H9 (cell line): ENCODE results near the gene SEC61A2. TPM values are rescaled to one million over a fixed set of nuclear protein-coding genes. Genes with fewer than 3 reads are reported as not detected.

ENCODE experiments used
- DNase-seq: peaks from one replicate; pipeline ENCODE4 v3.0.0-alpha.2; 2017
- H2AFZ ChIP-seq: one replicate; pipeline ENCODE4 v1.6.1; 2013; ENCODE audit warnings: mild to moderate bottlenecking, low read length, control low read depth, moderate library complexity
- H2AK5ac ChIP-seq: 2 replicates; pipeline ENCODE4 v1.6.1; 2013; ENCODE audit warnings: low read length, control low read depth, mixed read lengths; ENCODE audit not compliant: insufficient read length
- H2BK120ac ChIP-seq: one replicate; pipeline ENCODE4 v1.6.1; 2013; ENCODE audit warnings: low read depth, mild to moderate bottlenecking, low read length, control low read depth, inconsistent platforms; ENCODE audit not compliant: poor library complexity, severe bottlenecking
- H2BK12ac ChIP-seq: 2 replicates; pipeline ENCODE4 v1.6.1; 2013; ENCODE audit warnings: low read length, control low read depth, mixed read lengths, low read depth; ENCODE audit not compliant: insufficient read length
- H2BK15ac ChIP-seq: 2 replicates; pipeline ENCODE4 v1.6.1; 2013; ENCODE audit warnings: low read depth, low read length, control low read depth
- H2BK20ac ChIP-seq: one replicate; pipeline ENCODE4 v1.6.1; 2013; ENCODE audit warnings: low read depth, mild to moderate bottlenecking, low read length, control low read depth, inconsistent platforms; ENCODE audit not compliant: poor library complexity, severe bottlenecking
- H2BK5ac ChIP-seq: 2 replicates; pipeline ENCODE4 v1.6.1; 2013; ENCODE audit warnings: low read length, control low read depth, mixed read lengths; ENCODE audit not compliant: insufficient read length
- H3K14ac ChIP-seq: 2 replicates; pipeline ENCODE4 v1.6.1; 2013; ENCODE audit warnings: low read length, control low read depth; ENCODE audit not compliant: insufficient read depth
- H3K18ac ChIP-seq: 2 replicates; pipeline ENCODE4 v1.6.1; 2013; ENCODE audit warnings: low read depth, mild to moderate bottlenecking, mixed read lengths, low read length, control low read depth; ENCODE audit not compliant: insufficient read length
- H3K23ac ChIP-seq: 2 replicates; pipeline ENCODE4 v1.6.1; 2013; ENCODE audit warnings: low read length, control low read depth, mixed read lengths, low read depth; ENCODE audit not compliant: insufficient read length
- H3K23me2 ChIP-seq: 2 replicates; pipeline ENCODE4 v1.6.1; 2013; ENCODE audit warnings: low read depth, mild to moderate bottlenecking, mixed read lengths, low read length, control low read depth; ENCODE audit not compliant: insufficient read length, poor library complexity, severe bottlenecking
- H3K27ac ChIP-seq: 2 replicates; pipeline ENCODE4 v1.5.1; 2013; ENCODE audit warnings: low read length, control low read depth, mixed read lengths, low read depth; ENCODE audit not compliant: insufficient read length
- H3K27me3 ChIP-seq: 2 replicates; pipeline ENCODE4 v1.6.1; 2013; ENCODE audit warnings: low read length, control low read depth, inconsistent platforms; ENCODE audit not compliant: insufficient read depth
- H3K4ac ChIP-seq: 2 replicates; pipeline ENCODE4 v1.6.1; 2013; ENCODE audit warnings: low read depth, mild to moderate bottlenecking, control low read depth, inconsistent platforms, low read length, moderate library complexity
- H3K4me1 ChIP-seq: 2 replicates; pipeline ENCODE4 v1.6.1; 2013; ENCODE audit warnings: low read length, control low read depth, inconsistent platforms; ENCODE audit not compliant: insufficient read depth
- H3K4me2 ChIP-seq: 2 replicates; pipeline ENCODE4 v1.6.1; 2013; ENCODE audit warnings: low read length, control low read depth, mixed read lengths; ENCODE audit not compliant: insufficient read length, insufficient read depth
- H3K56ac ChIP-seq: 2 replicates; pipeline ENCODE4 v1.6.1; 2013; ENCODE audit warnings: low read depth, mild to moderate bottlenecking, mixed read lengths, low read length, control low read depth; ENCODE audit not compliant: insufficient read length
- H3K79me1 ChIP-seq: 2 replicates; pipeline ENCODE4 v1.6.1; 2013; ENCODE audit warnings: low read depth, mild to moderate bottlenecking, moderate library complexity, low read length, control low read depth, inconsistent platforms; ENCODE audit not compliant: insufficient read depth, poor library complexity, severe bottlenecking
- H3K79me2 ChIP-seq: 2 replicates; pipeline ENCODE4 v1.6.1; 2013; ENCODE audit warnings: low read length, control low read depth, inconsistent platforms; ENCODE audit not compliant: insufficient read depth
- H3K9ac ChIP-seq: 2 replicates; pipeline ENCODE4 v1.6.1; 2013; ENCODE audit warnings: low read length, control low read depth, mixed read lengths; ENCODE audit not compliant: insufficient read length; ENCODE audit errors: extremely low read depth
- H3K9me3 ChIP-seq: one replicate; pipeline ENCODE4 v1.6.1; 2013; ENCODE audit warnings: low read depth, low read length, inconsistent platforms; ENCODE audit not compliant: control insufficient read depth
- H3T11ph ChIP-seq: one replicate; pipeline ENCODE4 v1.6.1; 2013; ENCODE audit warnings: mild to moderate bottlenecking, low read length, control low read depth, inconsistent platforms
- H4K20me1 ChIP-seq: one replicate; pipeline ENCODE4 v1.6.1; 2013; ENCODE audit not compliant: control insufficient read depth, insufficient read length, insufficient read depth
- H4K5ac ChIP-seq: 2 replicates; pipeline ENCODE4 v1.6.1; 2013; ENCODE audit warnings: low read depth, mild to moderate bottlenecking, mixed read lengths, low read length, control low read depth; ENCODE audit not compliant: insufficient read length
- H4K8ac ChIP-seq: replicated peaks from 2 replicates; pipeline ENCODE4 v1.6.1; 2013; ENCODE audit warnings: low read length, control low read depth, mixed read lengths, low read depth; ENCODE audit not compliant: insufficient read length
- H4K91ac ChIP-seq: 2 replicates; pipeline ENCODE4 v1.6.1; 2013; ENCODE audit warnings: low read depth, mild to moderate bottlenecking, moderate library complexity, mixed read lengths, low read length, control low read depth; ENCODE audit not compliant: insufficient read length
- H3K27ac Mint-ChIP-seq, 3 experiments: 2 replicates in 2 of 3; 3 replicates in 1 of 3; pipeline ENCODE4 v1.8.0; 2020 to 2021; ENCODE audit warnings: mixed read lengths in 3 of 3, mild to moderate bottlenecking in 1 of 3, moderate library complexity in 1 of 3
- H3K27me3 Mint-ChIP-seq: 2 replicates; pipeline ENCODE4 v1.8.0; 2021; ENCODE audit warnings: low read depth, mild to moderate bottlenecking, moderate library complexity, mixed read lengths
- H3K36me3 Mint-ChIP-seq, 3 experiments: 2 replicates in 2 of 3; 3 replicates in 1 of 3; pipeline ENCODE4 v1.8.0; 2020 to 2021; ENCODE audit warnings: low read depth in 3 of 3, mixed read lengths in 3 of 3; ENCODE audit not compliant: insufficient read depth in 1 of 3
- H3K4me1 Mint-ChIP-seq, 2 experiments: 2 replicates each; pipeline ENCODE4 v1.8.0; 2020; ENCODE audit warnings: mixed read lengths in 2 of 2
- H3K4me3 Mint-ChIP-seq, 2 experiments: 2 replicates in 1 of 2; 3 replicates in 1 of 2; pipeline ENCODE4 v1.8.0; 2020 to 2021; ENCODE audit warnings: mild to moderate bottlenecking in 2 of 2, mixed read lengths in 2 of 2, moderate library complexity in 1 of 2
- H3K9me3 Mint-ChIP-seq, 2 experiments: 2 replicates in 1 of 2; 3 replicates in 1 of 2; pipeline ENCODE4 v1.8.0; 2020; ENCODE audit warnings: mild to moderate bottlenecking in 2 of 2, mixed read lengths in 2 of 2, moderate library complexity in 1 of 2
- CTCF ChIP-seq: fragments of 200-600 bp; sonication (generic); conservative IDR thresholded peaks from 3 replicates; pipeline ENCODE4 v1.8.0; 2021; ENCODE audit warnings: antibody characterized with exemption, mild to moderate bottlenecking
- WGBS: extraction: QIAGEN DNeasy Blood & Tissue Kit; methylation state at CpG from one replicate; pipeline ENCODE4 v1.1.7; 2013; ENCODE audit warnings: missing lambda C conversion rate, low lambda C conversion rate, mixed read lengths; ENCODE audit not compliant: insufficient read length; ENCODE audit errors: extremely low coverage; 5-methylcytosine and 5-hydroxymethylcytosine counted together
- total RNA-seq: library from RNA; stranded (reverse); gene quantifications from 2 replicates; pipeline ENCODE4 v1.2.1, GENCODE V29; 2021

Gene SEC61A2
- total RNA-seq, 1 experiment from 2014 or later = 13.9 TPM

GRCh38 chr10:12098966-12099365, 30.5 kb upstream of the SEC61A2 start:
- Mint-ChIP-seq H3K9me3 (no peaks in the 10 kb centered on the region), H3K27ac (no peak overlapping the region; a peak in 1 of 7 replicates), H3K27me3 (no peaks in the 10 kb centered on the region), H3K4me1 (no peaks in the 10 kb centered on the region), H3K4me3 (no peak overlapping the region), H3K36me3 (peaks cover 40 to 77% (median 72%) of the 10 kb centered on the region in 3 experiments)
- Histone ChIP-seq H2BK5ac (no peak overlapping the region), H3K9ac (no peak overlapping the region), H4K20me1 (no peaks in the 10 kb centered on the region), H3K4me2 (no peak overlapping the region), H4K8ac (no peak overlapping the region), H3K23me2 (no peaks in the 10 kb centered on the region), H4K91ac (no peak overlapping the region), H2AK5ac (no peak overlapping the region), H3K23ac (no peak overlapping the region), H2BK12ac (no peak overlapping the region), H3K27ac (no peak overlapping the region), H2BK20ac (no peak overlapping the region), H3T11ph (no peak overlapping the region), H3K9me3 (no peaks in the 10 kb centered on the region), H3K56ac (no peak overlapping the region), H3K27me3 (no peaks in the 10 kb centered on the region), H3K79me2 (no peaks in the 10 kb centered on the region), H2AFZ (no peak overlapping the region), H2BK15ac (no peak overlapping the region), H2BK120ac (no peak overlapping the region), H4K5ac (no peak overlapping the region), H3K18ac (no peak overlapping the region), H3K4ac (no peak overlapping the region), H3K79me1 (no peaks in the 10 kb centered on the region), H3K14ac (no peak overlapping the region), H3K4me1 (no peaks in the 10 kb centered on the region)
- no peak for DNase-seq
- TF ChIP-seq CTCF = no peak
- WGBS = no CpG with 5 or more reads among the region's 4 CpGs
